ENCODE results near the gene CEP63. TPM values are rescaled to one million over a fixed set of nuclear protein-coding genes. Genes with fewer than 3 reads are reported as not detected.
"Not testable (repeated sequence)": the region's sequence is repeated elsewhere in the genome, so short reads cannot be mapped to it uniquely, and the experiment has no call there.

Gene CEP63
- total RNA-seq, 2 donors from 2014 or later: 21.2 to 33.0 TPM

DNA sequence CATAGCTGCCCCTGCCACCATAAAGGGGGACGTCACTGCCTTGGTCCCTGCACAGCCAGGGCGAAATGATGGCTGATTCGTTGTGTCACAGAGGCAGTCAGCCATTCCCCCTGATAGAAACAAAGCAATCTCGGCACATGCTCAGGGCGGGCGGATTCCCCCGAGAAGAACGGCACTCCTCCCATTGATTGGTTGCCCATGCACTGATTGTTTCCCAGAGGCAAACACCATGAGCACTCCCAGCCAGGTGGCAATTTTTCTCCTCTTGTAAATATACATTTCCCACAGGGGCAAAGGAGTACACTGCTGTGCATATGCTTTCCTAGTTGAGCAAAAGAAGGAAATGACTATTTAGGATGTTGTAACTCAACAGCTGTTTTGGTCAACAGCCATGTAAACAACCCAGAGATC, 108.5 kb downstream of the CEP63 start:
- Histone ChIP-seq H3K9ac (ENCODE audit: extremely low read depth, low read length, poor library complexity, severe bottlenecking) (no peak overlapping the region), H3K4me1 (ENCODE audit: control insufficient read depth, insufficient read depth, low read length) (no peaks in the 10 kb centered on the region), H3K36me3 (ENCODE audit: control insufficient read depth, insufficient read depth, low read length) (no peaks in the 10 kb centered on the region), H3K4me3 (ENCODE audit: low read length) (no peak overlapping the region), H3K27me3 (ENCODE audit: control insufficient read depth, insufficient read depth, low read length, poor library complexity, severe bottlenecking) (peaks cover 9% of the 10 kb centered on the region), H3K9me3 (ENCODE audit: control insufficient read depth, low read length) (no peaks in the 10 kb centered on the region), H3K27ac (ENCODE audit: low read depth, low read length) (no peak overlapping the region)
- H3K36me3 Mint-ChIP-seq (ENCODE audit: low read depth): no peaks in the 10 kb centered on the region
- H3K27ac Mint-ChIP-seq: no peak overlapping the region
- TF ChIP-seq, protein P1, sequence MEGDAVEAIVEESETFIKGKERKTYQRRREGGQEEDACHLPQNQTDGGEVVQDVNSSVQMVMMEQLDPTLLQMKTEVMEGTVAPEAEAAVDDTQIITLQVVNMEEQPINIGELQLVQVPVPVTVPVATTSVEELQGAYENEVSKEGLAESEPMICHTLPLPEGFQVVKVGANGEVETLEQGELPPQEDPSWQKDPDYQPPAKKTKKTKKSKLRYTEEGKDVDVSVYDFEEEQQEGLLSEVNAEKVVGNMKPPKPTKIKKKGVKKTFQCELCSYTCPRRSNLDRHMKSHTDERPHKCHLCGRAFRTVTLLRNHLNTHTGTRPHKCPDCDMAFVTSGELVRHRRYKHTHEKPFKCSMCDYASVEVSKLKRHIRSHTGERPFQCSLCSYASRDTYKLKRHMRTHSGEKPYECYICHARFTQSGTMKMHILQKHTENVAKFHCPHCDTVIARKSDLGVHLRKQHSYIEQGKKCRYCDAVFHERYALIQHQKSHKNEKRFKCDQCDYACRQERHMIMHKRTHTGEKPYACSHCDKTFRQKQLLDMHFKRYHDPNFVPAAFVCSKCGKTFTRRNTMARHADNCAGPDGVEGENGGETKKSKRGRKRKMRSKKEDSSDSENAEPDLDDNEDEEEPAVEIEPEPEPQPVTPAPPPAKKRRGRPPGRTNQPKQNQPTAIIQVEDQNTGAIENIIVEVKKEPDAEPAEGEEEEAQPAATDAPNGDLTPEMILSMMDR (conservative IDR thresholded peaks at IDR 0.05): no peak
- peaks cover 22% of the 10 kb centered on the region for H3K27me3 Mint-ChIP-seq (ENCODE audit: insufficient read depth)
- WGBS, 2 experiments (ENCODE audit: insufficient coverage in 1 of 2, insufficient read length in 1 of 2): 86 to 90% methylated on average over 8 of the region's 8 CpGs
- H3K4me3 Mint-ChIP-seq: no peak overlapping the region
- H3K9me3 Mint-ChIP-seq: no peaks in the 10 kb centered on the region
- H3K4me1 Mint-ChIP-seq: no peaks in the 10 kb centered on the region
- no peak for DNase-seq

DNA sequence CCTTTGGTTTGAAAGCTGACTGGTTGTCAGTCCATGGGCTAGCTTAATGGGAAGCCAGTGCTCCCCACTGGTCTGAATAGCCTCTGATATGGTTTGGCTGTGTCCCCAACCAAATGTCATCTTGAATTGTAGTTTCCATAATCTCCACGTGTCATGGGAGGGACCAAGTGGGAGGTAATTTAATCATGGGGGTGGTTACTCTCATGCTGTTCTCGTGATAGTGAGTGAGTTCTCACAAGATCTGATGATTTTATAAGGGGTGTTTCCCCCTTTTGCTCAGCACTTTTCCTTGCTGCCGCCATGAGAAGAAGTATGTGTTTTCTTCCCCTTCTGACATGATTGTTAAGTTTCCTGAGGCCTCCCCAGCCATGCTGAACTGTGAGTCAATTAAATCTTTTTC, 109.1 kb downstream of the CEP63 start:
- not testable (repeated sequence) for H3K9me3 ChIP-seq (ENCODE audit: control insufficient read depth, low read length); H3K36me3 ChIP-seq (ENCODE audit: control insufficient read depth, insufficient read depth, low read length); H3K36me3 Mint-ChIP-seq (ENCODE audit: low read depth); H3K9me3 Mint-ChIP-seq; H3K4me1 ChIP-seq (ENCODE audit: control insufficient read depth, insufficient read depth, low read length); H3K9ac ChIP-seq (ENCODE audit: extremely low read depth, low read length, poor library complexity, severe bottlenecking); DNase-seq; H3K27ac ChIP-seq (ENCODE audit: low read depth, low read length); H3K4me3 Mint-ChIP-seq; H3K4me1 Mint-ChIP-seq; H3K27ac Mint-ChIP-seq; H3K4me3 ChIP-seq (ENCODE audit: low read length)
- H3K27me3 ChIP-seq (ENCODE audit: control insufficient read depth, insufficient read depth, low read length, poor library complexity, severe bottlenecking): peaks cover 15% of the 10 kb centered on the region
- peaks cover 25% of the 10 kb centered on the region for H3K27me3 Mint-ChIP-seq (ENCODE audit: insufficient read depth)
- 95 to 100% methylated on average over 3 of the region's 3 CpGs for WGBS, 2 experiments (ENCODE audit: insufficient coverage in 1 of 2, insufficient read length in 1 of 2)

DNA sequence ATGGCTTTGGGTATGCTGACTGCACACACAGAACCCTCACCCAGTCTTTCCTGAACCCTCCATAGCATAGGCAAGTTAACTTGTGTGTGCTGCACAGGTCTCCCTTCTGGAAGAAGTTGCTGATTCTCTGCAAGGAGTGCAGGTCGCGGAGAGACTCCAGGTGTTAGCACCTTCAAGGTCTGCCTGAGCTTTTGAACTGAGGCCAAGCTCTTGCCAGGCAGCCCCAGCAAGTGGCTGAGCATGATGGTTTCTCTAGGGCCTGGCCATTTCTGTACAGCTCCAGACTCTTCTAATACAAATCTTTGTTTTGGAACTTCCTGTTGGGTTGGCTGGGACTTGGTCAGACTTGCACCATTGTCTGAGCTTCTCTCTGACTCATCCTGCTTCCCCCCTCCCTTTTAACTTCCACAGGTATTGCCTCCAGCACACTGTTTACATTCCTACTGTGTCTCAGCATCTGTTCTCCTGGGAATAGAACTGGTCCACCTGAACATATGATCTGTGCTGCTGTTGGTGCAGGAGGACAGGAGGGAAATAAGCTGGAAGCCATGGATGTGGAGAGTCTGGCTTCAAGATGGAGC, 111.6 kb downstream of the CEP63 start:
- peaks cover 23% of the 10 kb centered on the region for H3K27me3 ChIP-seq (ENCODE audit: control insufficient read depth, insufficient read depth, low read length, poor library complexity, severe bottlenecking)
- H3K9me3 ChIP-seq (ENCODE audit: control insufficient read depth, low read length): no peaks in the 10 kb centered on the region
- no peaks in the 10 kb centered on the region for H3K36me3 Mint-ChIP-seq (ENCODE audit: low read depth)
- no peak overlapping the region for H3K4me3 Mint-ChIP-seq
- H3K9me3 Mint-ChIP-seq: no peaks in the 10 kb centered on the region
- no peak overlapping the region for H3K27ac ChIP-seq (ENCODE audit: low read depth, low read length)
- 40 to 46% methylated on average over 2 of the region's 2 CpGs for WGBS, 2 experiments (ENCODE audit: insufficient coverage in 1 of 2, insufficient read length in 1 of 2)
- H3K4me1 ChIP-seq (ENCODE audit: control insufficient read depth, insufficient read depth, low read length): peaks cover 5% of the 10 kb centered on the region
- TF ChIP-seq, protein P1 (conservative IDR thresholded peaks at IDR 0.05): no peak
- H3K4me3 ChIP-seq (ENCODE audit: low read length): no peak overlapping the region
- H3K36me3 ChIP-seq (ENCODE audit: control insufficient read depth, insufficient read depth, low read length): no peaks in the 10 kb centered on the region
- H3K27me3 Mint-ChIP-seq (ENCODE audit: insufficient read depth): peaks cover 31% of the 10 kb centered on the region
- H3K9ac ChIP-seq (ENCODE audit: extremely low read depth, low read length, poor library complexity, severe bottlenecking): no peak overlapping the region
- peak; percentile 36 for DNase-seq
- no peak overlapping the region for H3K27ac Mint-ChIP-seq
- peaks cover 4% of the 10 kb centered on the region for H3K4me1 Mint-ChIP-seq

All from endodermal cell (in vitro differentiated cells).